NCI-H526 (cell line): ENCODE data around the gene YPEL2.
A peak's percentile ranks its signal among the peaks of the same experiment; 100 is the strongest.

Source experiments
- DNase-seq, 2 experiments: peaks; one replicate each; lab custom pipeline; 2025; lab: John Stamatoyannopoulos, UW

Gene YPEL2

GRCh38 chr17:59356543-59357218 lies 25.2 kb downstream of the YPEL2 start:
- peak; percentile 82 to 84 for DNase-seq

- DNase-seq: no peak
These were observed 25.8 kb downstream of the YPEL2 start for GRCh38 chr17:59357219-59357697.

- no peak for DNase-seq
These were observed 26.5 kb downstream of the YPEL2 start for GRCh38 chr17:59357929-59358328.

GRCh38 chr17:59361386-59361785 lies 29.9 kb downstream of the YPEL2 start:
- DNase-seq: no peak

- peak; percentile 16 to 43 for DNase-seq
These were observed 30.7 kb downstream of the YPEL2 start for GRCh38 chr17:59361916-59362810.

- DNase-seq: no peak
These were observed 31.4 kb downstream of the YPEL2 start for GRCh38 chr17:59362811-59363205.

- peak; percentile 72 to 84 for DNase-seq
These were observed 34.0 kb downstream of the YPEL2 start for GRCh38 chr17:59365383-59365981.

- DNase-seq: peak; percentile 93
These were observed 34.7 kb downstream of the YPEL2 start for GRCh38 chr17:59366040-59366757.

- DNase-seq: peak; percentile 78 to 79
These were observed 35.6 kb downstream of the YPEL2 start for GRCh38 chr17:59366773-59367656.

- no peak for DNase-seq
These were observed 36.2 kb downstream of the YPEL2 start for GRCh38 chr17:59367657-59368045.

GRCh38 chr17:59368218-59368857 lies 36.9 kb downstream of the YPEL2 start:
- no peak for DNase-seq

GRCh38 chr17:59369031-59369975 lies 37.8 kb downstream of the YPEL2 start:
- DNase-seq: no peak

- no peak for DNase-seq
These were observed 39.3 kb downstream of the YPEL2 start for GRCh38 chr17:59370593-59371299.

GRCh38 chr17:59371416-59372100 lies 40.1 kb downstream of the YPEL2 start:
- DNase-seq: no peak

- peak; percentile 57 to 85 for DNase-seq
These were observed 40.8 kb downstream of the YPEL2 start for GRCh38 chr17:59372138-59372751.

GRCh38 chr17:59373882-59374495 lies 42.5 kb downstream of the YPEL2 start:
- DNase-seq: no peak

GRCh38 chr17:59374612-59375011 lies 43.2 kb downstream of the YPEL2 start:
- no peak for DNase-seq
